ENCODE data around the gene SLC9A8. TPM values are rescaled to one million over a fixed set of nuclear protein-coding genes. Genes with fewer than 3 reads are reported as not detected.

Gene SLC9A8
- total RNA-seq, 1 donor from 2014 or later: 6.2 TPM

- H3K4me3 ChIP-seq (ENCODE audit: insufficient read depth, low read depth, low read length): peak overlapping the region; percentile 95
Observed at GRCh38 chr20:49938173-49939163, 125.8 kb downstream of the SLC9A8 start.

DNA sequence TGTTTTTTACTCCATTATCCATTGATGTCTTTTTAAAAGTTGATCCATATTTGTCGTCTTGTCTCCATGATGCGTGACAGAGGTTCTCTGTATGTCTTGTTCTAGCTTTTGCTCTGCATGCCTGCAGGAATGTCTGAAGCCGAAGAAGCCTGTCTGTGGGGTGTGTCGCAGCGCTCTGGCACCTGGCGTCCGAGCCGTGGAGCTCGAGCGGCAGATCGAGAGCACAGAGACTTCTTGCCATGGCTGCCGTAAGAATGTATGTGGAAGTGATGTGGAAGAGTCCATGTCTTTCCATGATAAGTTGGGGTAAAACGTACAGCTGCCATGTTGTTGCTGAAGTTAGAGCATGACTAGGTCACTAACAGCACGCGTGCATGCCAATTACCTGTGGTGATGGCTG lies 128.8 kb downstream of the SLC9A8 start:
- TF ChIP-seq EZH2 (IDR thresholded peaks at IDR 0.05; ENCODE audit: insufficient read depth, low read length): no peak
- TF ChIP-seq, protein P1, sequence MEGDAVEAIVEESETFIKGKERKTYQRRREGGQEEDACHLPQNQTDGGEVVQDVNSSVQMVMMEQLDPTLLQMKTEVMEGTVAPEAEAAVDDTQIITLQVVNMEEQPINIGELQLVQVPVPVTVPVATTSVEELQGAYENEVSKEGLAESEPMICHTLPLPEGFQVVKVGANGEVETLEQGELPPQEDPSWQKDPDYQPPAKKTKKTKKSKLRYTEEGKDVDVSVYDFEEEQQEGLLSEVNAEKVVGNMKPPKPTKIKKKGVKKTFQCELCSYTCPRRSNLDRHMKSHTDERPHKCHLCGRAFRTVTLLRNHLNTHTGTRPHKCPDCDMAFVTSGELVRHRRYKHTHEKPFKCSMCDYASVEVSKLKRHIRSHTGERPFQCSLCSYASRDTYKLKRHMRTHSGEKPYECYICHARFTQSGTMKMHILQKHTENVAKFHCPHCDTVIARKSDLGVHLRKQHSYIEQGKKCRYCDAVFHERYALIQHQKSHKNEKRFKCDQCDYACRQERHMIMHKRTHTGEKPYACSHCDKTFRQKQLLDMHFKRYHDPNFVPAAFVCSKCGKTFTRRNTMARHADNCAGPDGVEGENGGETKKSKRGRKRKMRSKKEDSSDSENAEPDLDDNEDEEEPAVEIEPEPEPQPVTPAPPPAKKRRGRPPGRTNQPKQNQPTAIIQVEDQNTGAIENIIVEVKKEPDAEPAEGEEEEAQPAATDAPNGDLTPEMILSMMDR (IDR thresholded peaks at IDR 0.05; ENCODE audit: insufficient read depth, low read depth, low read length): no peak
- no peak for DNase-seq (ENCODE audit: low read depth)
- H3K9ac ChIP-seq (ENCODE audit: low read length): no peak overlapping the region
- H3K9me3 Mint-ChIP-seq (ENCODE audit: unreplicated experiment): no peaks in the 10 kb centered on the region
- H4K20me1 ChIP-seq (ENCODE audit: insufficient read depth, low read length): peaks cover 59% of the 10 kb centered on the region
- H3K9me3 ChIP-seq (ENCODE audit: insufficient read depth, low read depth, low read length): no peaks in the 10 kb centered on the region
- H3K79me2 ChIP-seq (ENCODE audit: insufficient read depth, low read length): peaks cover 93% of the 10 kb centered on the region
- no peak overlapping the region for H3K4me2 ChIP-seq (ENCODE audit: low read length)
- H3K27me3 ChIP-seq (ENCODE audit: insufficient read depth, low read length): no peaks in the 10 kb centered on the region
- peaks cover 19% of the 10 kb centered on the region for H3K36me3 Mint-ChIP-seq (ENCODE audit: low read depth, unreplicated experiment)
- no peak overlapping the region for H3K4me3 ChIP-seq (ENCODE audit: insufficient read depth, low read depth, low read length)
- H2AFZ ChIP-seq (ENCODE audit: low read depth, low read length): no peak overlapping the region
- peaks cover 22% of the 10 kb centered on the region for H3K4me1 ChIP-seq (ENCODE audit: insufficient read depth, low read length)
- no peak overlapping the region for H3K4me3 Mint-ChIP-seq (ENCODE audit: unreplicated experiment)
- peaks cover 16% of the 10 kb centered on the region for H3K4me1 Mint-ChIP-seq (ENCODE audit: low read depth, unreplicated experiment)
- no peak overlapping the region for H3K27ac ChIP-seq (ENCODE audit: low read depth, low read length)
- no peak for FAIRE-seq
- H3K27me3 Mint-ChIP-seq (ENCODE audit: low read depth, unreplicated experiment): no peaks in the 10 kb centered on the region
- H3K36me3 ChIP-seq (ENCODE audit: insufficient read depth, low read length): peaks cover 31% of the 10 kb centered on the region
- H3K27ac Mint-ChIP-seq (ENCODE audit: unreplicated experiment): no peak overlapping the region

More at GRCh38 chr20:49938173-49939163, 125.8 kb downstream of the SLC9A8 start:
- Histone ChIP-seq H3K79me2 (ENCODE audit: insufficient read depth, low read length) (peaks cover 73% of the 10 kb centered on the region), H3K9me3 (ENCODE audit: insufficient read depth, low read depth, low read length) (no peaks in the 10 kb centered on the region), H3K27me3 (ENCODE audit: insufficient read depth, low read length) (no peaks in the 10 kb centered on the region), H3K4me1 (ENCODE audit: insufficient read depth, low read length) (peaks cover 22% of the 10 kb centered on the region), H4K20me1 (ENCODE audit: insufficient read depth, low read length) (peaks cover 55% of the 10 kb centered on the region), H3K9ac (ENCODE audit: low read length) (peak overlapping the region; percentile 98), H3K27ac (ENCODE audit: low read depth, low read length) (no peak overlapping the region), H3K4me2 (ENCODE audit: low read length) (peak overlapping the region; percentile 98), H3K36me3 (ENCODE audit: insufficient read depth, low read length) (peaks cover 16% of the 10 kb centered on the region), H2AFZ (ENCODE audit: low read depth, low read length) (no peak overlapping the region)
- Mint-ChIP-seq H3K27me3 (ENCODE audit: low read depth, unreplicated experiment) (no peaks in the 10 kb centered on the region), H3K4me1 (ENCODE audit: low read depth, unreplicated experiment) (peaks cover 18% of the 10 kb centered on the region), H3K4me3 (ENCODE audit: unreplicated experiment) (peak overlapping the region; percentile 96), H3K27ac (ENCODE audit: unreplicated experiment) (peak overlapping the region; percentile 75), H3K36me3 (ENCODE audit: low read depth, unreplicated experiment) (peaks cover 11% of the 10 kb centered on the region), H3K9me3 (ENCODE audit: unreplicated experiment) (no peaks in the 10 kb centered on the region)
- no peak for TF ChIP-seq EZH2 (IDR thresholded peaks at IDR 0.05; ENCODE audit: insufficient read depth, low read length)
- TF ChIP-seq, protein P1 (IDR thresholded peaks at IDR 0.05; ENCODE audit: insufficient read depth, low read depth, low read length): no peak
- peak; percentile 55 for DNase-seq (ENCODE audit: low read depth)
- FAIRE-seq: no peak

Other genes starting within 250 kb of the SLC9A8 start
- gene PTGIS, start 244.7 kb upstream of the SLC9A8 start, total RNA-seq: 1.9 and 3.1 TPM in 2 replicates
- 39.1 and 41.9 TPM in 2 replicates for gene B4GALT5, start 99.0 kb upstream of the SLC9A8 start, total RNA-seq
- gene SPATA2, start 102.7 kb downstream of the SLC9A8 start, total RNA-seq: 7.2 and 7.3 TPM in 2 replicates
- gene RNF114, start 123.6 kb downstream of the SLC9A8 start, total RNA-seq: 59.4 and 62.7 TPM in 2 replicates
- gene SNAI1, start 170.2 kb downstream of the SLC9A8 start, total RNA-seq: 9.1 and 9.5 TPM in 2 replicates

Data from astrocyte (in vitro differentiated cells and primary cell).